IMR-90 (cell line): ENCODE data around the gene CCDC146. TPM values are rescaled to one million over a fixed set of nuclear protein-coding genes. Genes with fewer than 3 reads are reported as not detected.

Experiments
- ATAC-seq: fragments of 200-7000 bp; cut with Tn5 transposase; 2 replicates; pipeline ENCODE4 v1.9.1; 2020; ENCODE audit warnings: low read depth, mild to moderate bottlenecking, moderate library complexity
- BruUV-seq: library from RNA; stranded (reverse); fragments of 400-500 nt; replicated peaks from 2 replicates; lab custom pipeline; 2021; lab: Mats Ljungman, UMichigan
- CTCF ChIA-PET: fragments of 300-600 bp; formaldehyde crosslinking; extraction: SDS; loops from one replicate; lab custom pipeline; 2021; ENCODE audit warnings: antibody characterized with exemption; lab: Yijun Ruan, JAX
- POLR2A ChIA-PET: fragments of 300-600 bp; sonication (Branson Sonifier 250); formaldehyde crosslinking; loops from one replicate; lab custom pipeline; 2022; ENCODE audit warnings: antibody characterized with exemption; ENCODE audit not compliant: unreplicated experiment; lab: Charles Lee
- DNase-seq: peaks from one replicate; pipeline ENCODE4 v3.0.0; 2013
- H2AFZ ChIP-seq: replicated peaks from 2 replicates; pipeline ENCODE3; 2013; ENCODE audit warnings: low read length, mild to moderate bottlenecking; ENCODE audit not compliant: poor library complexity
- H2AK5ac ChIP-seq: 2 replicates; pipeline ENCODE4 v1.6.1; 2013; ENCODE audit warnings: low read depth, low read length, inconsistent platforms
- H2AK9ac ChIP-seq: replicated peaks from 2 replicates; pipeline ENCODE3; 2013; ENCODE audit warnings: mild to moderate bottlenecking, low read depth, low read length, moderate library complexity; ENCODE audit not compliant: poor library complexity
- H2BK120ac ChIP-seq: 2 replicates; pipeline ENCODE4 v1.6.1; 2013; ENCODE audit warnings: low read depth, low read length, inconsistent platforms
- H2BK15ac ChIP-seq: 3 replicates; pipeline ENCODE4 v1.6.1; 2013; ENCODE audit warnings: low read depth, low read length, inconsistent platforms
- H2BK20ac ChIP-seq: 2 replicates; pipeline ENCODE4 v1.6.1; 2013; ENCODE audit warnings: low read depth, mild to moderate bottlenecking, inconsistent platforms, low read length, moderate library complexity
- H2BK5ac ChIP-seq: 2 replicates; pipeline ENCODE4 v1.6.1; 2013; ENCODE audit warnings: mild to moderate bottlenecking, low read depth, low read length, inconsistent platforms; ENCODE audit not compliant: poor library complexity, severe bottlenecking
- H3K14ac ChIP-seq: replicated peaks from 2 replicates; pipeline ENCODE4 v1.6.1; 2013; ENCODE audit warnings: low read depth, low read length, inconsistent platforms
- H3K18ac ChIP-seq: 2 replicates; pipeline ENCODE4 v1.6.1; 2013; ENCODE audit warnings: low read depth, low read length, control low read depth
- H3K23ac ChIP-seq: 2 replicates; pipeline ENCODE4 v1.6.1; 2013; ENCODE audit warnings: low read depth, low read length, inconsistent platforms
- H3K27ac ChIP-seq: 2 replicates; pipeline ENCODE4 v1.5.1; 2013; ENCODE audit warnings: mild to moderate bottlenecking, control low read depth, low read length; ENCODE audit not compliant: insufficient read depth
- H3K27me3 ChIP-seq: 2 replicates; pipeline ENCODE4 v1.6.1; 2013; ENCODE audit warnings: low read length; ENCODE audit not compliant: control insufficient read depth, insufficient read depth
- H3K36me3 ChIP-seq: 2 replicates; pipeline ENCODE4 v1.6.1; 2013; ENCODE audit warnings: low read length, mixed read lengths; ENCODE audit not compliant: control insufficient read depth, insufficient read depth
- H3K4ac ChIP-seq: 2 replicates; pipeline ENCODE4 v1.6.1; 2013; ENCODE audit warnings: low read depth, low read length, inconsistent platforms
- H3K4me1 ChIP-seq: 2 replicates; pipeline ENCODE4 v1.6.1; 2013; ENCODE audit warnings: low read length, mixed read lengths; ENCODE audit not compliant: control insufficient read depth, insufficient read depth
- H3K4me2 ChIP-seq: 2 replicates; pipeline ENCODE4 v1.6.1; 2013; ENCODE audit warnings: low read depth, mild to moderate bottlenecking, control low read depth, low read length, moderate library complexity
- H3K4me3 ChIP-seq: 2 replicates; pipeline ENCODE4 v1.5.1; 2013; ENCODE audit warnings: low read depth, mild to moderate bottlenecking, control low read depth, low read length, moderate library complexity; ENCODE audit not compliant: insufficient read depth
- H3K56ac ChIP-seq: 2 replicates; pipeline ENCODE4 v1.6.1; 2013; ENCODE audit warnings: low read length, inconsistent platforms; ENCODE audit not compliant: insufficient read depth; ENCODE audit errors: extremely low read depth
- H3K79me1 ChIP-seq, 2 experiments: 2 replicates each; pipeline ENCODE4 v1.6.1; 2013; ENCODE audit warnings: low read length in 2 of 2, inconsistent platforms in 1 of 2, low read depth in 1 of 2
- H3K9ac ChIP-seq: 2 replicates; pipeline ENCODE4 v1.6.1; 2013; ENCODE audit warnings: low read depth, low read length, control low read depth
- H3K9me1 ChIP-seq: 2 replicates; pipeline ENCODE4 v1.6.1; 2013; ENCODE audit warnings: low read length, inconsistent platforms; ENCODE audit not compliant: insufficient read depth
- H3K9me3 ChIP-seq: 2 replicates; pipeline ENCODE4 v1.6.1; 2013; ENCODE audit warnings: low read length; ENCODE audit not compliant: control insufficient read depth, insufficient read depth
- H4K20me1 ChIP-seq: 2 replicates; pipeline ENCODE4 v1.6.1; 2013; ENCODE audit warnings: low read length, inconsistent platforms; ENCODE audit not compliant: insufficient read depth
- H4K5ac ChIP-seq: 2 replicates; pipeline ENCODE4 v1.6.1; 2013; ENCODE audit warnings: mild to moderate bottlenecking, low read depth, low read length, control low read depth
- H4K8ac ChIP-seq, 2 experiments: 2 replicates each; pipeline ENCODE4 v1.6.1; 2013; ENCODE audit warnings: low read depth in 2 of 2, low read length in 2 of 2, control low read depth in 1 of 2, inconsistent platforms in 1 of 2
- H4K91ac ChIP-seq: 2 replicates; pipeline ENCODE4 v1.6.1; 2013; ENCODE audit warnings: low read depth, low read length, inconsistent platforms; ENCODE audit not compliant: insufficient read depth
- CEBPB ChIP-seq: IDR thresholded peaks from 2 replicates; pipeline ENCODE4 v1.6.1; 2012; ENCODE audit warnings: low read depth, low read length, improper control_type of control experiment
- FOS ChIP-seq: fragments of 150-350 bp; IDR thresholded peaks from 2 replicates; pipeline ENCODE4 v1.6.1; 2016; ENCODE audit warnings: low read depth, low read length
- MAFK ChIP-seq: IDR thresholded peaks from 2 replicates; pipeline ENCODE4 v1.6.1; 2012; ENCODE audit warnings: low read depth, low read length, improper control_type of control experiment
- MXI1 ChIP-seq: IDR thresholded peaks from 2 replicates; pipeline ENCODE4 v1.6.1; 2012; ENCODE audit warnings: low read depth, mild to moderate bottlenecking, low read length, moderate library complexity, borderline replicate concordance
- NFE2L2 ChIP-seq: fragments of 150-350 bp; IDR thresholded peaks from 2 replicates; pipeline ENCODE4 v1.6.1; 2016; ENCODE audit warnings: low read depth, mild to moderate bottlenecking, low read length
- POLR2A ChIP-seq: IDR thresholded peaks from 2 replicates; pipeline ENCODE4 v1.6.1; 2012; ENCODE audit warnings: mild to moderate bottlenecking, low read depth, low read length
- RCOR1 ChIP-seq: IDR thresholded peaks from 2 replicates; pipeline ENCODE4 v1.6.1; 2012; ENCODE audit warnings: mild to moderate bottlenecking, low read length, improper control_type of control experiment; ENCODE audit not compliant: insufficient replicate concordance
- RFX5 ChIP-seq: IDR thresholded peaks from 2 replicates; pipeline ENCODE4 v1.8.0; 2012; ENCODE audit warnings: low read depth, mild to moderate bottlenecking, low read length, moderate library complexity
- SMC3 ChIP-seq: fragments of 150-350 bp; IDR thresholded peaks from 2 replicates; pipeline ENCODE4 v1.6.1; 2016; ENCODE audit warnings: low read depth, mild to moderate bottlenecking, antibody characterized with exemption, low read length, moderate library complexity
- WGBS, 2 experiments: methylation state at CpG; one replicate each; pipeline versions ENCODE4 v1.1.5 to v1.1.7; 2013; ENCODE audit warnings: missing lambda C conversion rate in 2 of 2; ENCODE audit not compliant: insufficient read length in 1 of 2; ENCODE audit errors: extremely low coverage in 2 of 2; 5-methylcytosine and 5-hydroxymethylcytosine counted together
- dilution Hi-C: fragments of 300-500 bp; cut with HindIII; formaldehyde crosslinking; loops from one replicate; pipeline ENCODE4 v1.14.3; 2018; ENCODE audit warnings: low sequenced_read_pairs; ENCODE audit not compliant: unreplicated experiment
- in situ Hi-C: fragments of 300-500 bp; cut with MboI; formaldehyde crosslinking; loops from 3 replicates; pipeline ENCODE4 v1.14.3; 2019; ENCODE audit warnings: low sequenced_read_pairs, inconsistent platforms, mixed read lengths
- intact Hi-C: fragments of 100-400 bp; cut with micrococcal nuclease; formaldehyde crosslinking; loops from 2 replicates; pipeline ENCODE4 v1.10.0; 2022
- polyA plus RNA-seq, 3 experiments: library from polyadenylated mRNA; depleted of rRNA; stranded (reverse); fragments of >200 nt; gene quantifications; 2 replicates each; pipeline ENCODE4 v1.2.3, GENCODE V29; 2012; ENCODE audit warnings: low replicate concordance in 1 of 3
- total RNA-seq: library from RNA; depleted of rRNA; stranded (reverse); fragments of >200 nt; gene quantifications from 2 replicates; pipeline ENCODE4 v1.2.3, GENCODE V29; 2012
- TF ChIP-seq, protein P1 (sequence below): conservative IDR thresholded peaks from 2 replicates; pipeline ENCODE4 v1.5.1; 2012; ENCODE audit warnings: mild to moderate bottlenecking, low read depth, low read length, improper control_type of control experiment
- TF ChIP-seq, protein P2 (sequence below): fragments of 150-350 bp; IDR thresholded peaks from 2 replicates; pipeline ENCODE4 v1.6.1; 2016; ENCODE audit warnings: low read depth, mild to moderate bottlenecking, low read length, moderate library complexity, borderline replicate concordance
- TF ChIP-seq, protein P3 (sequence below): fragments of 150-350 bp; IDR thresholded peaks from 2 replicates; pipeline ENCODE4 v1.6.1; 2017; ENCODE audit warnings: mild to moderate bottlenecking, antibody characterized with exemption, low read length, low read depth

The CCDC146 gene
- total and polyA plus RNA-seq, 2 of the 4 experiments (the other 2 are of a cell fraction), result 0.54 to 1.7 TPM

DNA sequence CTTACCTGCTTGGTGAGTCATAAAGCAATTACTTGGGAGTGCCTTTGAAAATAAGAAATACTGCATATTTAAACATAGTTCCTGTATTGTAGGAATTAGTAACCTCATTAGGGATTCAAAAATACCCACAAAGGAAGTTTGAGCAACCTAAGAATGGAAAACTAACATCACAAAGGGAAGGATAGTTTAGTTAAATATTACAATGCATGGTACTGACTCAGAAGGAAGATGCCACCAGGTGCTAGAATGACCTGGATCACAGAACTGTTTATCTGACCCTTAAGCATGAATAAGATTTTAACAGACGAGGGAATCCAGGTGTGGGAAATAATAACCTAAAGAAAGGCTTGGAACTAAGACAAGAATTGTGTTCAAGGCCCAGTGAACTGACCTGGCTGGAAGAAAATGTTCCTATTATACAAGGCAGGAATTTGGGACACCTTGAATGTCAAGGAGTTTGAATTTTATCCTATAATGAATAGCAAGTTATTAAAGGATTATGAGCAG is 187.4 kb downstream of the CCDC146 start:
- H2BK20ac ChIP-seq, result no peak overlapping the region
- no peak overlapping the region for H3K27ac ChIP-seq
- dilution Hi-C loops, result no loop called here
- POLR2A ChIA-PET, result no interaction called here
- no peak overlapping the region for H3K4me3 ChIP-seq
- H3K27me3 ChIP-seq, result no peaks in the 10 kb centered on the region
- H2AK5ac ChIP-seq, result no peak overlapping the region
- no peak overlapping the region for H3K18ac ChIP-seq
- no CpG with 5 or more reads among the region's 1 CpG for WGBS, 2 experiments
- no peak overlapping the region for H3K23ac ChIP-seq
- CTCF ChIA-PET, result no interaction called here
- no TSS peak for BruUV-seq
- no peak overlapping the region for H4K8ac ChIP-seq
- H3K79me1 ChIP-seq, result no peaks in the 10 kb centered on the region
- H3K9ac ChIP-seq, result no peak overlapping the region
- no peak overlapping the region for H3K56ac ChIP-seq
- ATAC-seq (no peak), DNase-seq (no peak)
- H2BK5ac ChIP-seq, result no peak overlapping the region
- no peak overlapping the region for H3K4me2 ChIP-seq
- TF ChIP-seq, protein P1, sequence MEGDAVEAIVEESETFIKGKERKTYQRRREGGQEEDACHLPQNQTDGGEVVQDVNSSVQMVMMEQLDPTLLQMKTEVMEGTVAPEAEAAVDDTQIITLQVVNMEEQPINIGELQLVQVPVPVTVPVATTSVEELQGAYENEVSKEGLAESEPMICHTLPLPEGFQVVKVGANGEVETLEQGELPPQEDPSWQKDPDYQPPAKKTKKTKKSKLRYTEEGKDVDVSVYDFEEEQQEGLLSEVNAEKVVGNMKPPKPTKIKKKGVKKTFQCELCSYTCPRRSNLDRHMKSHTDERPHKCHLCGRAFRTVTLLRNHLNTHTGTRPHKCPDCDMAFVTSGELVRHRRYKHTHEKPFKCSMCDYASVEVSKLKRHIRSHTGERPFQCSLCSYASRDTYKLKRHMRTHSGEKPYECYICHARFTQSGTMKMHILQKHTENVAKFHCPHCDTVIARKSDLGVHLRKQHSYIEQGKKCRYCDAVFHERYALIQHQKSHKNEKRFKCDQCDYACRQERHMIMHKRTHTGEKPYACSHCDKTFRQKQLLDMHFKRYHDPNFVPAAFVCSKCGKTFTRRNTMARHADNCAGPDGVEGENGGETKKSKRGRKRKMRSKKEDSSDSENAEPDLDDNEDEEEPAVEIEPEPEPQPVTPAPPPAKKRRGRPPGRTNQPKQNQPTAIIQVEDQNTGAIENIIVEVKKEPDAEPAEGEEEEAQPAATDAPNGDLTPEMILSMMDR, result no peak
- TF ChIP-seq MXI1, result no peak
- TF ChIP-seq SMC3, result no peak
- no peak for TF ChIP-seq FOS
- no peak for TF ChIP-seq RCOR1
- TF ChIP-seq POLR2A, result no peak
- no peak for TF ChIP-seq NFE2L2
- no peak for TF ChIP-seq CEBPB
- no peak for TF ChIP-seq MAFK
- TF ChIP-seq, protein P2, sequence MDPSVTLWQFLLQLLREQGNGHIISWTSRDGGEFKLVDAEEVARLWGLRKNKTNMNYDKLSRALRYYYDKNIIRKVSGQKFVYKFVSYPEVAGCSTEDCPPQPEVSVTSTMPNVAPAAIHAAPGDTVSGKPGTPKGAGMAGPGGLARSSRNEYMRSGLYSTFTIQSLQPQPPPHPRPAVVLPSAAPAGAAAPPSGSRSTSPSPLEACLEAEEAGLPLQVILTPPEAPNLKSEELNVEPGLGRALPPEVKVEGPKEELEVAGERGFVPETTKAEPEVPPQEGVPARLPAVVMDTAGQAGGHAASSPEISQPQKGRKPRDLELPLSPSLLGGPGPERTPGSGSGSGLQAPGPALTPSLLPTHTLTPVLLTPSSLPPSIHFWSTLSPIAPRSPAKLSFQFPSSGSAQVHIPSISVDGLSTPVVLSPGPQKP, result no peak
- TF ChIP-seq, protein P3, sequence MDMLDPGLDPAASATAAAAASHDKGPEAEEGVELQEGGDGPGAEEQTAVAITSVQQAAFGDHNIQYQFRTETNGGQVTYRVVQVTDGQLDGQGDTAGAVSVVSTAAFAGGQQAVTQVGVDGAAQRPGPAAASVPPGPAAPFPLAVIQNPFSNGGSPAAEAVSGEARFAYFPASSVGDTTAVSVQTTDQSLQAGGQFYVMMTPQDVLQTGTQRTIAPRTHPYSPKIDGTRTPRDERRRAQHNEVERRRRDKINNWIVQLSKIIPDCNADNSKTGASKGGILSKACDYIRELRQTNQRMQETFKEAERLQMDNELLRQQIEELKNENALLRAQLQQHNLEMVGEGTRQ, result no peak
- TF ChIP-seq RFX5, result no peak
- no peaks in the 10 kb centered on the region for H3K9me3 ChIP-seq
- H3K4me1 ChIP-seq, result peaks cover 8% of the 10 kb centered on the region
- H3K36me3 ChIP-seq, result peaks cover 5% of the 10 kb centered on the region; the same call in 1 of the 2 replicates
- no peak overlapping the region for H4K91ac ChIP-seq
- H4K20me1 ChIP-seq, result no peaks in the 10 kb centered on the region
- H2BK15ac ChIP-seq, result no peak overlapping the region
- H2BK120ac ChIP-seq, result no peak overlapping the region
- no peak overlapping the region for H4K5ac ChIP-seq
- H2AFZ ChIP-seq, result no peak overlapping the region
- no peak overlapping the region for H3K14ac ChIP-seq
- intact Hi-C loops, result no loop called here
- in situ Hi-C loops, result no loop called here
- H3K9me1 ChIP-seq, result peaks cover 2% of the 10 kb centered on the region; the same call in 1 of the 2 replicates
- H2AK9ac ChIP-seq, result no peak overlapping the region
- no peak overlapping the region for H3K4ac ChIP-seq
